HS-27A (cell line): ENCODE results near the gene KLHL22.
"Not testable (repeated sequence)": the region's sequence is repeated elsewhere in the genome, so short reads cannot be mapped to it uniquely, and the experiment has no call there.

ENCODE experiments used
- DNase-seq: peaks from one replicate; pipeline ENCODE4 v3.0.0-alpha.2; 2012; ENCODE audit warnings: low read depth, missing footprints

KLHL22 gene

DNA sequence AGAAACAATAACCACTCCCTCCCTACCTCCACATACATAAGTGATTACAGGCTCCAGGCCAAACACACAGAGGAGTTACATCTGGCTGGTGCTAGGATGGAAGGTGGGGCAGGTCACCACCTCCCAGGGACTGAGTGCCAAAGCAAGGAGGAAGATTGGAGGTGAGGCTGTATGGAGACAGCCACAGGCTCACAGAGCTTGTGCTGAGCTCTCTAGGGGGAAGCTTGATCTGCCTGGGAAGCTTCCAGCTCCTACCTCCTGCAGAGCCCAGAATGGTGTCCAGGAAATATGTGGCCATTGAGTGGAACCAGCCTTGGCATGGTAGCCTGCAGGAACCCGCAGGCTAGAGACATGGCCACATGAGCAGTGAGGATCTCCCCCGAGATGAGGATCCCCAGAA is 8.2 kb upstream of the KLHL22 start:
- DNase-seq: no peak

DNA sequence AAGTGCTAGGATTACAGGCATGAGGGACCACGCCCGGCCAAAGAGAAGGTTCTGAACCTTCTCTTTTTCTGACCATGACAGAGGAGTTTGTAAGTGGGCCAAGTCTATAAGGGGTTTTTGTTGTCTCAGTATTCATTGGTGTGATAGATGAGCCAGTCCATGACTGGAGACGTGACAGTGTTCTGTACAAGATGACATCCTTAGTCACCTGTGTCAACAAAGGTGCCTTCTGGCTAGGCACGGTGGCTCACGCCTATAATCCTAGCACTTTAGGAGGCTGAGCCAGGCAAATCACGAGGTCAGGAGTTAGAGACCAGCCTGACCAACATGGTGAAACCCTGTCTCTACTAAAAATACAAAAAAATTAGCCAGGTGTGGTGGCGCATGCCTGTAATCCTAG is 4.2 kb upstream of the KLHL22 start:
- DNase-seq: no peak

DNA sequence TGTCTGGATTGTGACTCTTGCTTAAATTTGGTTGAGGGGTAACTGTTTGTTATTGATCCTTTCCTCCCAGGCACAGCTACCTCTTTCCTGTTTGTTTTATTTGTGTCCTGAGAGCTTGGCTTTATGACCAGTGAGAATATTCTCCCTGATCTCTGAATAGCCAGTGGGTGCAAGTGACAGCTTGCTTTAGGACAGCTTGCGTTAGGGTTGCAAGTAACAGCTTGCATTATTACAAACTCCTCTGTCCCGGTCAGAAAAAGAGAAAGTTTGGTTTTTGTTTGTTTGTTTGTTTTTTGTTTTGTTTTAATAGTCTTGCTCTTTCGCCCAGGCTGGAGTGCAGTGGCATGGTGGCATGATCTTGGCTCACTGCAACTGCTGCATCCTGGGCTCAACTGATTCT is 3.3 kb upstream of the KLHL22 start:
- DNase-seq: no peak

DNA sequence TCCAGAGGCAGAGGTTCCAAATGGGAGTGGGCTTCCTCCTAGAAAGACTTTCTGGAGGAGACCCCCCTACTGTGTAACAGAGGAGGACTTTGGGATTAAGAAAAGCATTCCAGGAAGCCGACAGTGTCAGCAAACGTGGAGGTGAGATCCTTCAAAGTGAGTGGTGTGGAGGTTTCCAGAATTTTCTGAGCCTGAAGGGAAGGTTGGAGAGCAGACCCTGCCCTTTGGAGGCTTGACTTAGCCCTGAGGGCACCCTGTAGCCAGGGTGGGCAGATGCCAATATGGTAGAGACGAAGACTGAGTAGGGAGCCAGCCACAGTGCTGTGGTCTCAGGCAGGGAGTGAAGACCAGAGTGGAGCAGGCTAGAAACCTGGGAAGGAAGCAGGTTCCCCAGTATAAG is 1.8 kb upstream of the KLHL22 start:
- no peak for DNase-seq

DNA sequence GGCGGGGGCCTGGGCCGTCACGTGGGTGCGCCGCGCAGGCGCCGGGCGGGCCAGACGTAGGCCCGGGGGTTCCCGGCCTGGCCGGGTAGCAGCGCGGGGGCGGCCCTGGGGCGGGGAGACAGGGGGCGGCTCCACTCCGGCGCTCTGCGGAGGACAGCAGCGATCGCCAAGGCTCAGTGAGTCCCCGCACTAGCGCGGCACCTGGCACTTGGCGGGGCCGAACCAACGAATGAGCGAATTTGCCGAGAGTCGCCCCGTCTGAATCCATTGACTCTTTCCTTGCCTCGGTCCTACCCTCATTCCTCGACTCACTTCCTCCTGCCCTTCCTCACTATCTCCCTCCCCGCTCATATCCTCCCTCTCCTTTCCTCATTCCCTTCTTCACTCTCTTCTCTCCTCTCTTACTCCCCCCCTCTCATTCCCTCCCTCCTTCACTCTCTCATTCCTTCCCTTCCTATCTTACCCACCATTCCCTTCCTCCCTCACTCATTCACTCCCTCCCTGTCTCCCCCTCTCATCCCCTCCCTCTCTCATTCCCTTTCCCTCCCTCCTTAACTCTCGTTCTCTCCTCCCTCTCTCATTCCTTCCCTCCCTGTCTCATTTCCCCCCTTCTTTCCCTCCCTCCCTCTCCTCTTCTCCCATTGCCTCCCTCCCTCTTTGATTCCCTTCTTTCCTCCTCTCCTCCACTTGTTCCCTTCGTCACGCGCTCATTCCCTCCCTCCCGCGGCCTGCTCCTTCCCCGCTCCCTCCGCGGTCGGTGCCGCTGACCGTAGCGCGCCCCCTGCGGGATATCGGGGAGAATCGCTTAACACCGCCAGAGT is 476 bp upstream of the KLHL22 start:
- DNase-seq: no peak

DNA sequence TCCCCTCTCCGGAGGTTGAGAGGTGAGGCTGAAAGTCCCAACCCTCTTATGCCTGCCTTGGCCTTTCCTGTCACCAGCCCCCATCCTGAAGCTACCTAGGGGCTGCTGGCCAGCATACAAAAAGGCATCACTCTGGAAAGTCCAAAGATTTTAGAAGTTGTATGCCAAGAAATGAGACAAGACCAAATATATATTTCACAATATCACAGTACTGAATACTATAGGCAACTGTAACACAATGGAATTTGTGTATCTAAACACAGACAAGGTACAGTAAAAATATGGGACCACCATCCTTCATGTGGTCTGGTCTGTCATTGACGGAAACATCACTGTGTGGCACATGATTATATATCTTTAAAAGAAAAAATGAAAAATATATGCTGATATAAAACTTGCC is 4.2 kb downstream of the KLHL22 start:
- DNase-seq: no peak

DNA sequence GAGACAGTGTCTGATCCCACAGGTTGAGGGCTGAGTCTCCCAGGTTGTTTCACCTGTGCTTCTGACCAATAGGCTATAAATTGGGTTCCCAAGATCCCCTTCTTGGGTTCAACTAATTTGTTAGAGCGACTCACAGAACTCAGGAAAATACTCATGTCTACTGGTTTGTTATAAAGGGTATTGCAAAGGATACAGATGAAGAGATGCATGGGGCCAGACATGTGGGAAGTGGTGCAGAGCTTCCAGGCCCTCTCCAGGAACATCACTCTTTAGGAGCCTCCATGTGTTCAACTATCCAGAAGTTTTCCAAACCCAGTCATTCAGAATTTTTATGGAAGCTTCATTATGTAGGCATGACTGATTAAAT is 4.7 kb downstream of the KLHL22 start:
- DNase-seq: no peak

DNA sequence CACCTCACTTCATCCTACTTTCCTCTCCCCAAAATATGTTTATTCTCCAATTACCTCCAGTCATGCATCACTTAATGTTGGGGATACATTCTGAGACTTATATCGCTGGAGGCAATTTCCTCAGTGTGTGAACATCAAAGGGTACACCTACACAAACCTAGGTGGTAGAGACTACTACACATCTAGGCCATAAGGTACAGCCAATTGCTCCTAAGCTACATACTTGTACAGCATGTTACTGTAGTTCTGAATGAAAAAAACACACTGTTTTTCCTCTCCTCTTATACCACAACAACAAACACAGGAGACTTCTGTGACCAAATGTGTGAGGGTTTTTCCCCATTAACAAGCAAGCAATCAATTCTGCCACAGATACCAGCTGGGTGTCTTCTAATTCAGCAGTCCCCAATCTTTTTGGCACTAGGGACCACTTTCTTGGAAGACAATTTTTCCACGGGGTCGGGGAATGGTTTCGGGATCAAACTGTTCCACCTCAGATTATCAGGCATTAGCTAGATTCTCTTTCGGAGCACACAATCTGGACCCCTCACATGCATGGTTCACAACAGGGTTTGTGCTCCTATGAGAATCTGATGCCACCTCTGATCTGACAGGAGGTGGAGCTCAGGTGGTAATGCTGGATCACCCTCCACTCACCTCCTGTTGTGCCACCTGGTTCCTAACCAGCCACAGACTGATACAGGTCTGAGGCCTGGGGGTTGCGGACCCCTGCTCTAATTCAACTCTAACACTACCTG is 5.2 kb downstream of the KLHL22 start:
- no peak for DNase-seq

DNA sequence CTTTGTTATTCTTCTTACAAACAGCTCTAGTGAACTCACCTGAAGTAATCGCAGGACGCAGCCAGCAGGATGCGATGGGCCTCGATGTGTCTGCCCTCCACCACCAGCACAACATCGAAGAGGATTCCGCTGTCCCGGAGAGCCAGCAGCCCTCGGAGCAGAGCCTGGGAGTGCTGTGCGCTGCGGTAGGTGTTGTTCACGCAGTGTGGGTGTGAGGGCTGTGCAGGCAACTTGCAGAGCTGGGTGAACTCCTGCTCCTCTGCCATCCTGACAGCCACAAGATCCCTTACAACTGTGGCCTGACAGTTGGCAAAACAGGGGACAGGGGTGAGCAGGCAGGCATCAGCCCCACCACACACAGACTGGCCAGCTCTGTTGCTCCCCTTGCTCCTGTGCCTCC is 6.6 kb downstream of the KLHL22 start:
- no peak for DNase-seq

DNA sequence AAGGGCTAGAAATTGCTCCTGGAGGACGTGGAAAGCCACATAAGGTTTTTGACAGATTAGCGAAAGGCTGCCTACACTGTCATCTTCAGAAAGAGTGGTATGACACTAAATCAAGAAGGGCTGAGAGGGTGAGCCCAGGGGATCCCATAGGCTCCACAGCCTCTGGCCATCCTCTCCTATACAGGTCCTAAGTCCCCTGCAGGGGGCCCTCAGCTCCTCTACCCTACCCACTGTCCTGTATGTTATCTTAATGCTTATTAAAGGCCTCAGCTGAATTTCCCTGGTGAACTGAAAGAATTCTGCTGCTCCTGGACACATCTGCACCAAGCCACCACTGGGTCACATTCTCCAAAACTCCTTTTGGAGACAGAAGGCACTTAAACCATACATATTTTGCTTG is 7.9 kb downstream of the KLHL22 start:
- DNase-seq: no peak

DNA sequence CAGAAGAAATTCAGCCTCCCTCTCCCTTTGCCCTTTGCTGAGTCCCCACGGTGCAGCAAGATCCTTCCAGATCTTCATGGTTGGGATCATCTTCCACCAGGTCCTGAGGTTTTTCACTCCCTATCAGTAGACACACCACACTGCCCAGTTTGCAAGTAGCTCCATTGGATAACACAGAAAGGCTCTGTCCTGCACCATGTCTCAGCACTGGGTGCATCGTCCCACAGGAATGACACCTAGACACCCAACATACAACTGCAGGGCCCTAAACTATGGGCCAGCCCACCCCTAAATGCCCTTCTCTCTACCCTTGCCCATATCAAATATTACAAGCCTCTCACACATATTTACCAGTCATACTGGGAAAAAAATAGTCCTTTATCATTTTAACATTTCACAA is 9.4 kb downstream of the KLHL22 start:
- no peak for DNase-seq

DNA sequence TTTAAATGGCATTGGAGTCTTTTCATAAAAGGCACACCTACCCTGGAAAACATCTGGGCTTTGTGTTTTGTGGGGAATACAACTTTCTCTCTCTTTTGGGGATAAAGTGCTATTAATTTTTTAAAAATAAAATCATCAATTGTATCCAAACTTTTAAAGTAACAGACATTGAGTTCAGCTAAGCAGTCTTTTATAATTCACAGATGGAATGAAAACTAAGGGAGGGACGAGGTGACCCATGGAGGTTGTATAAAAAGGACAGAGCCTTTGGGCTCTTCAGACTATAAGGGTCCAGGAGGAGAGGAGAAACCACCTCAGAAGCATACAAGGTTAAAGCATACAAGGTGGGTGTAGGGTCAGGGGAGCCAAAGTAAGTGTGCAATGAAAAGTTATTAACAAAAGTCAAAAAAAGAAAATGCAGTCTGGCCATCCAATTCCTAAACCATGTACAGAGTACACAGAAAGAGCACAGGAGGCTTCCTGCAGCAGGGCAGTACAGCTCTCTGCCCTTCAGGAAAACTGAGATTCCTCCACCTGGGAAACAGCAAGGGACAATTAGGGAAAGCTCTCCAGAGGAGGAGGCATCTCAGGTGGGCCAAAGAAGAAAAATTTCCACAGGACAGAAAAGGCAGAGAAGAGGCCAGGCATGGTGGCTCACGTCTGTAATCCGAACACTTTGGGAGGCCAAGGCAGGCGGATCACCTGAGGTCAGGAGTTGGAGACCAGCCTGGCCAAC is 10.5 kb downstream of the KLHL22 start:
- DNase-seq: no peak

DNA sequence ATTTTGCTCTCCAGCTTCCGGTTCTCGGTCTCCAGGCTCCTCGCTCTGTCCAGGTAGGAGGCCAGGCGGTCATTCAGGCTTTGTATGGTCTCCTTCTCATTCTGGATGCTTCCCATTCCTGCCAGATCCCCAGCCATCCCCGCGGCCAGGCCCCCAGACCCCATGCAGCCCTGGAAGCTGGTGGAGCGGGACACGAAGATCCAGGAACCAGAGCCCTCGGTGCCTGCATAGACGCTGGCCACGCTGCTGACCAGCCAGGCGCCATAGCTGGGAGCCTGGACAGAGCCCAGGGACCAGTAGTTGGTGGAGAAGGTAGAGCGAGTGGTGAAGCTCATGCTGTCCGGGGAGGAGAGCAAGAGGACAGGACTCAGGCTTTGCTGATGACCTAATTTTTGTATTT is 11.8 kb downstream of the KLHL22 start:
- DNase-seq: no peak

DNA sequence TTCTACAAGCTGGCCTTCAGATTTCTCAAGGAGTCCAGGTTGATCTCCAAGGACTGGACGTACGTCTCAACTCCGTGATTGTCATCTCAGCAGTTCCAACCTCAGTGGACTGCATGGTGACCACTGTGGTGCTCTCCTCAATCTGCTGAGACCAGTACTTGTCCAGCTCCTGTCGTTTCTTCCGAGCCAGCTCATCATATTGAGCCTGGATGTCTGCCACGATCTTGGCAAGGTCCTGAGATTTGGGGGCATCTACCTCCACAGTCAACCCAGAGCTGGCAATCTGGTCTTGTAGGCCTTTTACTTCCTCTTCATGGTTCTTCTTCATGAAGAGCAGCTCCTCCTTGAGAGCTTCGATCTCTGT is 12.5 kb downstream of the KLHL22 start:
- not testable (repeated sequence) for DNase-seq

DNA sequence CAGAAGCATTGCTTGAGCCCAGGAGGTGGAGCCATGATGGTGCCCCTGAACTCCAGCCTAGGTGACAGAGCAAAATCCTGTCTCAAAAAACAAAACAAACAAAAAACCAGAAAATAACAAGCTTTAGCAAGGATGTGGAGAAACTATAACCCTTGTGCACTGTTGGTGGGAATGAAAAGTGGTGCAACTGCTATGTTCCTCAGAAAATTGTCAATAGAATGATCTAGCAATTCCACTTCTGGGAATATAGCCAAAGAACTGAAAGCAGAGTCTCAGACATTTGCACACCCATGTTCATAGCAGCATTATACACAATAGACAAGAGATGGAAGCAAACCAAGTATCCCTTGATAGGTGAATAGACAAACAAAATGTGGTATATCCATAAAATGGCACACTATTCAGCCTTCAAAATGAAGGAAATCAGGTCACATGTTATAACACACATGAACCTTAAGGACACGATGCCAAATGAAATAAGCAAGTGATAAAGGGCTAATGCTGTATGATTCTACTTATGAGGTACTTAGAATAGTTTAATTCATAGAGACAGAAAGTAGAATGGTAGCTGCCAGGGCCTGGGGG is 15.9 kb downstream of the KLHL22 start:
- no peak for DNase-seq

DNA sequence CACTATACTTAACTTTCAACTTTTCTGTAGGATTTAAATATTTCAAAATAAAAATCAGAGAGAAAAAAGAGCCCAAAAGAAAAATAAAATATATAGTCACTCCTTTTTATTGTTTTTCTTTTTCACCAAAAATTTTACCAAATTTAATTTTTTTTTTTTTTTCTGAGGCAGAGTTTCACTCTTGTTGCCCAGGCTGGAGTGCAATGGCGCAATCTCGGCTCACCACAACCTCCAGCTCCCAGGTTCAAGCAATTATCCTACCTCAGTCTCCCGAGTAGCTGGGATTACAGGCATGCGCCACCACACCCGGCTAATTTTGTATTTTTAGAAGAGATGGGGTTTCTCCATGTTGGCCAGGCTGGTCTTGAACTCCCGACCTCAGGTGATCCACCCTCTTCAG is 17.5 kb downstream of the KLHL22 start:
- DNase-seq: not testable (repeated sequence)

DNA sequence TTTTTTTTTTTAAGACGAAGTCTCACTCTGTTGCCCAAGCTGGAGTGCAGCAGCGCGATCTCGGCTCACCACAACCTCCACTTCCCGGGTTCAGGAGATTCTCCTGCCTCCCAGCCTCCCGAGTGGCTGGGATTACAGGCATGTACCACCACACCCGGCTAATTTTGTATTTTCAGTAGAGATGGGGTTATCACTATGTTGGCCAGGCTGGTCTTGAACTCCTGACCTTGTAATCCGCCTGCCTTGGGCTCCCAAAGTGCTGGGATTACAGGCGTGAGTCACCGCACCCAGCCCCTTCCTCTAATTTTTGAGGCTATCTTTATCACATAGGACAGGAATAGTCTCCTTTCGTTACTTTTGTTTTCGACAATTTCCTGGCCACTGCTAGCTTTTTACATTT is 20.0 kb downstream of the KLHL22 start:
- not testable (repeated sequence) for DNase-seq

DNA sequence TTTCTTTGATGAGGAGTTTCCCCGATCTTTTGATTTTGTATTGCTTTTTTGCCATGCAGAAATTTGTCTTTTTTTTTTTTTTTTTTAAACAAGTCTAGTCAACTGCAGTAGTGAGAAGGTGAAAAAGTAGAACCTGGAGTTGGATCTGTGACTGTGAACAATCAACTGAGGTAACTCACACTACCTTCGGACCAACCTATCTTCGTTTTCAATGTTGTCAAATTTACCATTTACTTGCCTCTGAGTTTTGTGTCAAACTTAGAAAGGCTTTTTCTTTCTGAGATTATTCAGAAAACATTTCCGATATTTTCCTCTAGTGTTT is 20.5 kb downstream of the KLHL22 start:
- DNase-seq: no peak

DNA sequence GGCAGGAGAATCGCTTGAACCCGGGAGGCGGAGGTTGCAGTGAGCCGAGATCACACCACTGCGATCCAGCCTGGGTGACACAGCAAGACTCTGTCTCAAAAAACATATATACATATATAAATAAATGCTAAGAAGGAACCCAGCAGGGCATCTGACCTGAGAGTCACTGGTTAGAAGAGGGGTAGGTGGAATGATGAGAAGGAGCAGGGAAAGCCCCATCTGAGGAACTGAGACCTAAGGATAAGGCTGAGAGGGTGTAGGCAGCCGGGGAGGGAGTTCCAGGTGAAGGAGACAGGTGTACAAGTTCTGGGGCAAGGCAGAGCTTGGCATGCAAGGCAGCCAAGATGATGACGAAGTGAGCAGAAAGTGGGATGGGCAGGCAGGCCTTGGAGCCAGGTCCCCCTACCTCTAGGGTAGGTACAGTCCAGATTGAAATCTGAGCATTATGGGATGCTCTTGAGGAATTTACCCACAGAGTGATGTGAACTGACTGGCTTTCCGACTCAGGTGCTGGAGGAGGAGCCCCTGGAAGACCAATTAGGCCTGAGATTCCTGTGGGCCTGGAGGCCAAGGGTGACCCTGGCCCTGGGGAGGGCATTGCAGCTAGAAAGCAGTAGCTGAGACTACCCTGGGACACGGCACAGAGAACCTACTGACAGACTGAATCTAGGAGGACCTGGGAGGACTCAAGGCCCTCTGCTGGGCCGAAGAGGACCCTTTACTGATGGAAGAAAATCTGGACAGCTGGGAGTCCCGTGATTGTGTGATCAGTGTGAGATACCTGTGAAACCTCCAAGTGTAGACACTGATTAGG is 22.8 kb downstream of the KLHL22 start:
- no peak for DNase-seq

DNA sequence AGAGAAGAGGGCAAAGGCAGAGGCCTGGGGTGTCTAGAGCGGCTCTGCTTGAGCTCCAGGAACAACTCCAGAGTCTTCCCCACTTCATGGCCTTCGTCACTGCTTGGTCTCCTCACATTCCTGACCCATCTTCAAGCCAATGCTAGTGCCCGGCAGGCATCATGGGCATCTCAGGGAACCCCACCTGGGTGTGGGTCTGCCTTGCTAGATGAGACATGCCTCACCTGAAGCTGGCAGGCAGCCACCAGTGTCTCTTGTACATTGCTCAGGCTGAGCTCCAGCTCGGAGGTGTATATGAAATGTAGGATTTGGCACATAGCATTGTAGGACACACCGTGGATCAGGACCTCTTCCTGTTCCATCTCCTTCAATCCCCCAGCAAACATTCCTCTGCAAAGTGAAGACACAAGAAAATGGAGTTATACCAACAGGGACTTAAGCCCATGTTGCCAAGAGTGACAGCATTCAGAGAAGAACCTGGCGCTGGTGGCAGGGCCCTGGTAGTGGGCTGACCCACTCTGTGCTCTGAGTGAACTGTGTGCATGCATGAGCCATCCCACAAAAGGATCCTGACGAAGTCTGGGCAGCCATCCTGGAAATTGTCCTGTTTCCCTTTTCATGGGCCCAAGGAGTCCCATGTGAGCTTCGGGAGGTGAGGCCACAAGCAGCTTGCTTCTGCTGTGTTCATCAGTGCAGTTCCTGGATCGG is 24.3 kb downstream of the KLHL22 start:
- DNase-seq: no peak

DNA sequence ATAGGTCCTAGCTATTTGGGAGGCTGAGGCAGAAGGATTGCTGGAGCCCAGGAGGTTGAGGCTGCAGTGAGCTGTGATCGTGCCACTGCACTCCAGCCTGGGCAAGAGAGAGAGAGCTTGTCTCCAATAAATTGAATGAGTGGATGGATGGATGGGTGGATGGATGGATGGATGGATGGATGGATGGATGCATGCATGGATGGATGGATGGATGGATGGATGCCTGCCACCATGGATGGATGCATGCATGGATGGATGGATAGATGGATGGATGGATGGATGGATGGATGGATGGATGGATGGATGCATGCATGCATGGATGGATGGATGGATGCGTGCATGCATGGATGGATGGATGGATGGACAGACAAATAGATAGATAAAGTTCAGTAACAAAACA is 25.1 kb downstream of the KLHL22 start:
- not testable (repeated sequence) for DNase-seq
